GM19238 (cell line): ENCODE results near the gene FXR1.
"Not testable (repeated sequence)": the region's sequence is repeated elsewhere in the genome, so short reads cannot be mapped to it uniquely, and the experiment has no call there.

ENCODE experiments used
- DNase-seq: peaks from one replicate; pipeline ENCODE4 v3.0.0; 2011; ENCODE audit warnings: low spot score; ENCODE audit not compliant: insufficient read length

Gene FXR1

DNA sequence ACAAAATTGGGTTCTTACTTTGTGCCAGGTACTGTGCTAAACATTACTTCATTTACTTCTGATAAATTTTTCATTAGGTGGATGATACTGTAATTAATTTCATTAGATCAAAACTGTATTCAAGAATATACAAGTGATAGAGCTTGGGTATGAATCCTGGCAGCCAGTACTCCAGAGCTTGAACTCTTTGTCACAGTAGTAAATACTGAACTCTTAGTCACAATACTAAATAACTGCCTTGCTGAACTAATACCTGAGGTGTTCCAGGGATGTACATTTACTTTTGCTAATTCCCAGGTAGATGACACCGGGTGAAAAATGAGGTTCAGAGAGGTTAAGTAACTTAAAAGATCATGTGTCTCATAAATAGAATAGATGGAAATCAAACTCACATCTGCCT lies 20.3 kb downstream of the FXR1 start:
- DNase-seq: no peak

DNA sequence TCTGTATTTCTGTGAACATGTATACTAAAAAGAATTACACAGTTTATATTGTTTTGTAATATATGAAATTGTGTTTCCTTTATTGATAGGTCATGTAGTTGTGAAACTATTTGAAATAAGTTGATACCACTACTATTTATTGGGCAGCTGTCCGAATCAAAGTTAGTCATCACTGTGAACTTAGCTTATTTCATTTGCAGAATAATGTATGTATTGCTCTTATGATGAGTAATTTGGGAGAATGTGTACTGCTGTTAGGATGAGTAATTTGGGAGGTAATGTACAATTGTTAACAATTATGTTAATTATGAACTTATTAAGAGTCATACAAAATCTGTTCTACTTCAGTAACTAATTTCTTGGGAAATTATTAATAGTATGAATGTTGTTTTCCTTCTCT lies 22.2 kb downstream of the FXR1 start:
- DNase-seq: no peak

DNA sequence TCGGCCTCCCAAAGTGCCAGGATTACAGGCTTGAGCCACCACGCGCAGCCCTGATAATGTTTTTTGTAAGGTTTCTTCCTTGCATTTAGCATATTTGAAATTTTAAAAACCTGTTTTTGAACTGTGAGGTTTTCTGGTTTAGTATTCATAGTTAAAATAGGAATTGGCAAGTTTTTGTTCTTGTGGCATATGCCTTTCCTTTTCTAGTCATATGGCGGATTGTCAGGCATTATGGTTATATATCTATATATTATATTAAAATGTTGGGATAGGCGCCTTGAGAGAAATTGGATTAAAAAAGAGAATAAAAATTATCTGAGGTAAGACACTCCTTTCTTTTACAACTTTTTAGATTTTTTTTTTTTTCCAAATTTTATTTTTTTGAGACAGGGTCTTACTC lies 28.4 kb downstream of the FXR1 start:
- no peak for DNase-seq

DNA sequence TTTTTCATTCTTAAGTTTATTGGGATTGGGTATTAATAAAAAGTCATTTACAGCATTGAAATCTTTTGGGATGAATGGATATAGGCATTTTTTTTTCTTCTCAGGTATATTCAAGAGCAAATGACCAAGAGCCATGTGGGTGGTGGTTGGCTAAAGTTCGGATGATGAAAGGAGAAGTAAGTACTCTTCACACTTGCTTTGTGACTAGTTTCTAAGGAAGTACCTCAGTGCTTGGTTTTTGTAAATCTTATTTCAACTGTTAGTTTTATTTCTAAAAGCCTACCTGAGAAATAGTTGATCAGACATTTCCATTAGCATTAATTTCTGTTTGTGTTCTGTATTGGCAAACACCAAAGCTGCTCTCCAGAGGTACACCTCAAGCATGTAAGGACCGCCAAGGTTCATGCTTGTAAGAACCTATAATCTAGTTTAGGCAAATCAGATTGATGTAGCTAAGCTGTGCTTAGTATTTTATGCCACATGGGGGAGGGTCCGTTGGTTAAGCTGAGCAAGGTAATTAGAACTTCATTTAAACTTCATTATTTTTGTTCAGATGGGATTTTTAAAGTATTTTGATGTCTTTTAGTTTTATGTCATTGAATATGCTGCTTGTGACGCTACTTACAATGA lies 35.4 kb downstream of the FXR1 start:
- DNase-seq: no peak

DNA sequence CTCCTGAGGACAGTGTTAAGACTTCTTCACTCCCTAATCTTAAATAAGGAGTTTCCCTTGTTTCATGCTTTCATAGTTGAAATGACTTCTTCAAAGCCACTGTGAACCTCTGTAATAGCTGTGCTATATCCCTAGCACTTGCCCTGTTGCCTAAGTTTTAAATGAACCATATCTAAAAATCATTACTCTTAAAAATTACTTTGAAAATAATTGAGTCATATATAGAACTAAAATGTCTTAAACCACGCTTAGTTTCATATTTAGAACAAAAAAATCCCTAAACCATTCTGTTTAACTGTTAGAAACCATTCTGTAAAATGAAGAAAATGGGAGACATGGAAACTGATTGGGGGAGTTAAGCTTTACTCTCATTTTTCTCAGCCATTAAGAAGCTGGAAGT lies 47.2 kb downstream of the FXR1 start:
- DNase-seq: no peak

DNA sequence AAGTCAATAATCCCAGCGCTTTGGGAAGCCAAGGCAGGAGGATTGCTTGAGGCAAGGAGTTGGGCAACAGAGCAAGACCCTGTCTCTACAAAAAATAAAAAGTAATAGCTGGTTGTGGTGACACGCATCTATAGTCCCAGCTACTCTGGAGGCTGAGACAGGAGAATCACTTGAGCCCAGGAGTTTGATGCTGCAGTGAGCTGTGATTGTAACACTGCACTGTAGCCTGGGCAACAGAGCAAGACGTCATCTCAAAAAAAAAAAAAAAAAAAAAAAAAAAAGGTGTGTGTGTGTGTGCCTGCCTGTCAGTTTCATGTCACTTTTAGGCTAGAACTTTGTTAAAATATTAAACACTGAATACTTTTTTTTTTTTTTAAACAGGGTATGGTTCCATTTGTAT lies 48.6 kb downstream of the FXR1 start:
- no peak for DNase-seq

DNA sequence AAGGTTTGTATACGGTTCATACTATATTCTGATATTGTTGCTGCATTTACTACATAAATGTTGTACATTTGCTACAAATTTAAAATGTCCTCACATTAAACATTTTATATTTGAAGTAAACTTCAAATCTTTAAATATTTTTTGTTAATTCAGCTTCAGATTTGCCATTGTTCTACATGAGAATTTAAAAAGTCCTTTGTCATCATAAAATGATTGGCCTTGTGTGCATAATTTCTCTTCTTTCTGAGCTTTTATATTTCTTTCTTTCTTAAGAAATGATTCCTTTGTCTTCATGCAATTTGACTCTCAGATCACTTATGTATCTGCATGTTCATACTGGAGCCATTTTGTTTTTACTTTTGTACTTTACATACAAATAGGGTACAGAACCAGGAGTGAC lies 49.1 kb downstream of the FXR1 start:
- no peak for DNase-seq

DNA sequence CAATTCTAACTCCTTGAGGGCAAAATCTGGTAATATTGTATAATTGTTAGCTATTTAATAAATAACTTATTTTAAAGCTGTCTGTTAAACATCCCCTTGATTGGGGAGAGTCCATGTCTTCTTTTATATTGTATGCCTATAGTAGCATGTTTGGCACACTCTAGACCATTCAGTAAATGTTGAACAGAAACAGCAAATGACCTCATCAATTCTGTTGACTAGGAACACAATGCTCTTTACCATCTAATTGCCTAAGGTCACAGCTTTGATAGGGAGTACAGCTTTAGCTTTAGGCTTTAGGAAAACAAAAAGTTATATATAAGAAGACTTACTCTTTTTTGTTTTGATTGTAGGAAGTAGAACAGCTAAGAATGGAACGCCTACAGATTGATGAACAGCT lies 50.1 kb downstream of the FXR1 start:
- no peak for DNase-seq

DNA sequence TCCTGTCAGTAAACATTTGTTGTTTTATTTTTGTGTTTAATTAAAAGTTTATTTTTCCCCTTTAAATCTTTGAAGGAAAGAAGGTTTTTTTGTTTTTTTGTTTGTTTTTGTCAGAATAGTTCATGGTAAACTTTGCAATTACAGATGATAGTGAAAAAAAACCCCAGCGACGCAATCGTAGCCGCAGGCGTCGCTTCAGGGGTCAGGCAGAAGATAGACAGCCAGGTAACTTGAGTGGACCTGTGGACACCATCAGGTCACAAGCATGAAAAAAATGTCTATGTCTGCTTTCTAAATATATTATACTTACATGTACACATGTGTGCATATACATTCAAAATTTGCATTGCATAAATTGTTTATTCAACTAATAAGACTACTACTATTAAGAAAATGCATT lies 58.5 kb downstream of the FXR1 start:
- DNase-seq: no peak

DNA sequence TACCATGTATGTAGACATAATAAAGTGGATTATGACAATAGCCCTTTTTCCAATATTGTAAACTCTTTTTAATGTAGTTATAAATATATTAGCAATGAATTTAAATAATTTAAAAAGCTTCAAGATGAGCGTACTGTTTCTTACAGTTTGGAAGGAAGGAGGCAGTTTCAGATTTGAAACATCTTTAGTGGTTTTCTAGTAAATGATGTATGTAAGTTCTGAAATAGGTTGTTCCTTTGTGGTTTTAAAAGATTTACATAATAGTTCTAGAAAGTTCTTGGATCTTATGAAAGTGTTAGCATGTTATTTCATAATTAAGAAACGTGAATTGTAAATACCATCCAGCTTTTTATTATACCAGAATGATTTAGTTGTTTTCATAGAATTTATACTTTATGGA lies 61.1 kb downstream of the FXR1 start:
- DNase-seq: no peak

DNA sequence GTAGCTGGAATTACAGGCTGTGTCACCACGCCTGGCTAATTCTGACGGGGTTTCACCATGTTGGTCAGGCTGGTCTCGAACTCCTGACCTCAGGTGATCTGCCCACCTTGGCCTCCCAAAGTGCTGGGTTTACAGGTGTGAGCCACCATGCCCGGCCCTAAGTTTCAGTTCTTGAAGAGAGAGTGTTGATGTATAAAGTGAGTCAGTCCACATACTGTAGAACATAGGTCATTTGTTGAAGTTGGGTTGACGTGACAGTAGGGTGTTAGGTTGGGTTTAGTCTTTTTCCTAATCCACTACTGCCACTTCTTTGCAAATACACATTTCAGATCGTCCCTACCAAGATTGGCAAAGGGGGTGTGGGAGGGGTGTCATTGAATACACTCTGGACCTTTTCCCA lies 61.8 kb downstream of the FXR1 start:
- DNase-seq: no peak

DNA sequence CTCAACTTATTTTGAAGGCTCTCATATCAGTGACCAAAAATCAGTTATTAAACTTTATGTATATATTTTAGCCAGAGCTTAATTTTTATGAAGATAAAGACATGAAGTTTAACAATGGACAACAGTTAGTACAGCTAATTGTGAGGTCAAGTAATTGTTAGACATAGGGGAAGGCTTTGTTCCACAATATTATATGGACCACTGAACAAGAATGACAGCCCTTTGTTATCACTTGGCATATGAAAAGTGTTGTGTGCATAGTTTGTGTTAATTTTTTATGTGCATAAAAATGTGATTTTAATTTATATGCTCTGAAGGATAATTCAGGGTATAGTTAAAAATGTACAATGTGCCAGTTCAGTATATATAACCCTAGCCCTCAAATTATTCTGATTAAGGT lies 65.0 kb downstream of the FXR1 start:
- no peak for DNase-seq

DNA sequence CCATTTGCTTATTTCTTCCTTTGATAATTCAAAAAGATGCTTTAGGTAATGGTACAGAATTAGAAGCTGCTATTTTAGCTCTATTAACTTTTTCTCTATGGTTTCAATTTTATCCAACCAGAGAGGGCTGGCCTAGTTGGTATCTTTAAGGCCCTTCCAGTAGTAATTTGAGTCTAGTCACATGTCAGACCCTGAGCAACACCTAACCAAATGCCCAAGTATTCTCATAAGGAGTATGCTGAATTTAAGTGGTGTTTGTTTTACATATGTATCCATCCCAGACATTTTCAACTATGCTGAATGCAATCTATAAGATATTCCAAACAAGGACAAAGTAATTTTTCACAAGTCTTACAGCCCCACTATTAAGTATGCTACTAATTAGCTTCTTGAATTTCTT lies 67.5 kb downstream of the FXR1 start:
- no peak for DNase-seq

DNA sequence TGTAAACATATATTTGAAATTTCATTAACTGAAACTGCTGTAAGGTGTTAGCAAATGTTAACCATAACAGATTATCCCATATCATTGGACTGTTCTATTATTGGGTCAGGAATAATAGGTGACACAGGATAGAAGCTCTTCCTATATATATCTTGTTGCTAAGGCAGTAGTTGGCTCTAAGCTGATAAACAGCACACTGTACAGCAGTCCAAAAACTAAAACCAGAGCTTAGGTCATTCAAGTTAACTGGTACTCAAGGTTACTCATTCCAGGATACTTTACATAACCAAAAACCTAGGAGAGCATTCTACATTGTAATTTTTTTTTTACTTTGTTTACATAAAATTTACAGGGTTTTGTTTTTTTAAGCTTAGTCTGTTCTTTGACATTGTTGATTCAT lies 68.1 kb downstream of the FXR1 start:
- DNase-seq: no peak

DNA sequence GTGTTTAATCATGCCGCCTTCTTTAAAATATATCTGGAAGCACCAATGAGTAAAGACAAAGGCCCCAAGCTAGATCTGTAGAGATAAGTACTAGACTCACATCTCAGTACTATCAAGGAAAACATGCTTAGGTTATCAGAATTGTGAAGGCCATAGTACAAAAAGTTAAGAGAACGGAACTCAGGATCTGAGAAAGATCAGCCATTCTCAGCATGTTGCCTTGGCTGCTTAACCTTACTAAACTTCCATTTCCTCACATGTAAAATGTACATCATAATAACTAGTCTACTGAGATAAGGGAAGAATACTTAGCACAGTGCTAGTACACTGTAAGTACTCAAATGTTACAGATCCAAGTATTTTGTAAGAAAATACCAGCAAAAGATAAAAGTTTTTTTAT lies 69.4 kb downstream of the FXR1 start:
- DNase-seq: no peak

DNA sequence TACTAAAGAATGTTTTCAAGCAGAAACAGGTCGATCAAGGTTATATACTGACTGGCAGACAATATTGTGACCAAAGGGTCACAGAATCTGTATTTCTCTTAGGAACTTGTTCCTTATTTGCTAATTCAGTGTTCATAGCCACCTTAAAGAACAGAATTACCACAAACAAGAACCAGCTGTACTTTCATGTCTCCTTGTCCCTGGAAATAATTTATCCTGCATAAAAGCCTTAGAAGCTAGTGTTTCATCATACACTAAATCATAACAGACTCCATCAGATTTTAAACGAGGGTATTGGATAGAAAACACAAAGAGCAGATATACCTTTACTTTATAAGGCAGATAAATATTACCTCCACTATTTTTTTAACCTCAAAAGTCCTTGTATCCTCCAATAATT lies 70.7 kb downstream of the FXR1 start:
- no peak for DNase-seq

DNA sequence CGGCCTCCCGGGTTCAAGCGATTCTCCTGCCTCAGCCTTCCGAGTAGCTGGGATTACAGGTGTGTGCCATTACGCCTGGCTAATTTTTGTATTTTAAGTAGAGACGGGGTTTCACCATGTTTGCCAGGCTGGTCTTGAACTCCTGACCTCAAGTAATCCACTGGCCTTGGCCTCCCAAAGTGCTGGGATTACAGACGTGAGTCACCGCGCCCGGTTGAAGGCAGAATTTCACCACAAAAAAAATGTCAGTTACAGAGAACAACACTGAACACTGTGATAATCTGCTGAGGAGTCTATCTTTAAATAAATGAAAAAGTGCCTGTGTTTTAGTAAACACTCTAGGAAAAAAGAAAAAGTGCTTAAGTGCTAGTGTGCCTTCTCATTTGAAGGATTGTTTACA lies 73.9 kb downstream of the FXR1 start:
- not testable (repeated sequence) for DNase-seq

DNA sequence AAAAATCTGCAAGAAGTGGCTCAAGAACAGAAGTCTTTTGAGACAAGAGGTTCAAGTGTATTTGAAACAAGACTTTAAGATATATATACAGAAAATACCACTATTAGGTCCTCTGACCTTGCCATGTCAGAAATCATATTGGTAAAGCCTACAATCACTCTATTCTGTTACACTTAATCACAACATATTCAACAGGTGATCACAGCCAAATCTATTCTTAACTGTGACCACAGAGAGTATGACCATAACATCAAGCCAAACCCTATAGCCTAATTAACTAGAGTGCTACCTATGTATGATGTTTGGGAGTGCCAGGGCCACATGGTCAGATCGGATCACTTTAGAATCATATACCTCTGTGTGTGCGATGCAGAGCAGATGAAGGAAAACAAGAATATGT lies 74.9 kb downstream of the FXR1 start:
- DNase-seq: no peak

DNA sequence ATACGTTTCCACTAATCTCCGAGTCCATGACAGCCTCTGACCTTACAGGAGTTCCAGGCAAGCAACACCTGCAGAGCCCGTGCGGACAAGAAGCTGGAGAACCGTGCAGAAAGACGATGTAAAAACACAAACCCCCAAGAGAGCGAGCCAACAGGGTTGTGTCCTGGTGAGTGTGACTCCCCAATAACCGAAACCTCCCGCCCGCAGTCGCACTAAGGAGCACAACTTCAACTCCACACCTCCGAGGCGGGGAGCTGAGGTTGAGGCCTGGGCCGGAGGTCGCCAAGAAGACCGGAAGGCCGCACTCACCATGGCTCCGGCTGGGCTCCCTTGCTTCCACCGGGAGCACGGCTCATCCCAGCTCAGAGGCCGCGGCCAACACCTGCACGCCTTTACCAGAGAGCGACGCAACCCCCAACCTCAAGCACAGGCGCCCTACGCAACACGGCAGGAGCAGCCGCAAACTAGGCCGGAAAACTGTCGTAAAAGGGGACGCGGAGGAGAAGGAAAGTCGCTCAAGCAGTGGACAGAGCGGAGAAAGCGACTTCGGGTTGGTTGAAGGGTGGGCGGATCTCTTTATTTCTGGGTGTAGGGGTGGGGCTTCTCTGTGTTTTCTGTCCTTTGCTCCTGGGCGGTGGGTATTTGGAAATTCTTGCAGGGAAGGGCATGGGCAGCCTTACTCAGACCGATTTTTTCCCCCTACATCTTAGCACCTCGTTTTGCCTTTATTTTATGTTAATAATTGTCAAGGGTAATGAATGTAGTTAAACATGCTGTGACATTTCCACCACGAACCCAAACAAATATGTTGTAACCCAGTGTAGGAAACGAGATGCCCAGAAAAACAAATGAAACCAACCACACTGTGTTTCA lies 77.1 kb downstream of the FXR1 start, which contains the start of gene DNAJC19:
DNAJC19 (minus strand) TSS at position 446 of the 873 bp plus-strand sequence; CDS start at position 312, 134 bp downstream.
- peak; percentile 73 for DNase-seq

DNA sequence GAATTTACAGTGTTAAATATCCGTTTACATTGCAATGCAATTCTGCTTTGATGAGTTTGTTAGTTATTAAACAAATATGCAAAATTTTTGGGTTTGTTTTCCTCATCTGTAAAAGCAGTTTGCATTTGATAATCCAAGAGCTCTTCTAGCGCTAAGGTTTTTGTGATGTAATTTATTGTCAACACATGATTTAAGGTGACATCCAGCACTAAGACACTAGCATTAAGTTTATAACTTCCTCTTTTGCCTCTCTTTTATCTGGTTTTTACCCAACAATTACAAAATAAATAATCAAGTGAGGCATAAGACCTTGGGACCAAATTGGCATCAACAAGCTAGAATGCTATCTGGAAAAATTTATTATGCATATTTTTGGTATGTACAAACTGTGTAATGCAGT lies 78.0 kb downstream of the FXR1 start:
- DNase-seq: no peak

DNA sequence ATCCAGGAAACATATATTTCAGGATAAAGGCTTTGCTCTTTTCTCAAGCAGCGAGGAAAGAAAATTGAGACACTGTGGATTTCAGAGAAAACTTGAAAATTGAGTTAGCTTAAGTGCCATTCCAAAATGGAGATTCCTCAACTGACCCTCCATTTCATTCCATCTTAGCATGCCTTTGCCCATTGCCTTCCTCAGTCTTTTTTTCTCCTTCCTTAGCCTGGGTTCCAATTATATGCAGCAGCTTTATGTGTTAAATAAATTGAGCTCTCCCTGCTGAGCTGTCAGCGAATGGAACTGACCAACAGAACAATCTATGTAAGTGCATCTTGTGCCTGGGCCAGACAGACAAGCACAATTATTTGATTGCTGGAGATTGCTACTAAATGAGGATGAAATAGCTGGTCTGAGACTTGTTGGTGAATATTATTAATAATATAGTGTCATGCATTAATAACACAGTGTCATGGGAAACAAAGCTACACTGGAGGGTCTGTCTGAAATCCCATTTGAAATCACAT lies 84.0 kb downstream of the FXR1 start:
- DNase-seq: no peak

DNA sequence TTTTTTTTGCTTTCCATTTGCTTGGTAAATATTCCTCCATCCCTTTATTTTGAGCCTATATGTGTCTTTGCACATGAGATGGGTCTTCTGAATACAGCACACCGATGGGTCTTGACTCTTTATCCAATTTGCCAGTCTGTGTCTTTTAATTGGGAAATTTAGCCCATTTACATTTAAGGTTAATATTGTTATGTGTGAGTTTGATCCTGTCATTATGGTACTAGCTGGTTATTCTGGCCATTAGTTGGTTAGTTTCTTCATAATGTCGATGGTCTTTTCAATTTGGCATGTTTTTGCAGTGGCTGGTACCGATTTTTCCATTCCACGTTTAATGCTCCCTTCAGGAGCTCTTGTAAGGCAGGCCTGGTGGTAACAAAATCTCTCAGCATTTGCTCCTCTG lies 89.9 kb downstream of the FXR1 start:
- DNase-seq: not testable (repeated sequence)

DNA sequence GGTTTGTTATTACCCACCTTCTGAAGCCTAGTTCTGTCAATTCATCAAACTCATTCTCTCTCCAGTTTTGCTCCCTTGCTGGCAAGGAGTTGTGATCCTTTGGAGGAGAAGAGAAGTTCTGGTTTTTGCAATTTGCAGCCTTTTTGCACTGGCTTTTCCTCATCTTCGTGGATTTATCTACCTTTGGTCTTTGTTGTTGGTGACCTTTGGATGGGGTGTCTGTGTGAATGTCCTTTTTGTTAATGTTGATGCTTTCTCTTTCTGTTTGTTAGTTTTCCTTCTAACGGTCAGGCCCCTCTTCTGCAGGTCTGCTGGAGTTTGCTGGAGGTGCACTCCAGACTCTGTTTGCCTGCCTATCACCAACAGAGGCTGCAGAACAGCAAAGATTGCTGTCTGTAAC lies 91.0 kb downstream of the FXR1 start:
- DNase-seq: not testable (repeated sequence)
